Cardiac septum (tissue), 1 donor: ENCODE results near the gene CORO2A. TPM values are rescaled to one million over a fixed set of nuclear protein-coding genes. Genes with fewer than 3 reads are reported as not detected.
"Not testable (repeated sequence)": the region's sequence is repeated elsewhere in the genome, so short reads cannot be mapped to it uniquely, and the experiment has no call there.

Experiments
- DNase-seq: peaks from one replicate; pipeline ENCODE4 v3.0.0-alpha.2; 2020; ENCODE audit warnings: low spot score
- intact Hi-C: fragments of 100-400 bp; cut with DNase I; formaldehyde crosslinking; loops from one replicate; pipeline ENCODE4 v1.14.0; 2022
- total RNA-seq: library from RNA; stranded (reverse); fragmentation: NEBNext Ultra II Directional; extraction: Animal tissue kit (Norgen Biotek cat#: 25700); gene quantifications from one replicate; pipeline ENCODE4 v1.2.1, GENCODE V29; 2021
- donor health status: DM: no; HTN: no; CAD: no.

CORO2A gene
- total RNA-seq, 1 donor from 2014 or later: 0.19 TPM

DNA sequence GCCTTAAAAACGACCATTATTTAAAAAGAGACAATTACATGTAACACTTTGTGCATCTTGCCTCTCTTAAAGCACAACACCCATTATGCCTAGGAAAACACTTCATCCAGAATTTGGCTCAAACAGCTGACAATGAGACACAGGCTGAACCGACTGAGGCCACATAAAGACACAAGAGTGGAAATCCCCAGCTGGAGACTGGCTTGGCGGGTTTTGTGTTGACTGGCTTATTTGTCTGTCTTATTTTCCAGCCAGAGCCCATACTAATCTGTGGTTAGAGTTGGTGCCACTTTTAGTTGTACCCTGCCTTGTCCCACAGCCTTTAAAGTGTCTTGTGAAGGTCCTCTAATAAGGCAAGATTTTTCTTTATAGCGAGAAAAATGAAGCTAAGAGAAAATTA is 94.6 kb downstream of the CORO2A start:
- DNase-seq: no peak
- intact Hi-C loops: no loop called here

DNA sequence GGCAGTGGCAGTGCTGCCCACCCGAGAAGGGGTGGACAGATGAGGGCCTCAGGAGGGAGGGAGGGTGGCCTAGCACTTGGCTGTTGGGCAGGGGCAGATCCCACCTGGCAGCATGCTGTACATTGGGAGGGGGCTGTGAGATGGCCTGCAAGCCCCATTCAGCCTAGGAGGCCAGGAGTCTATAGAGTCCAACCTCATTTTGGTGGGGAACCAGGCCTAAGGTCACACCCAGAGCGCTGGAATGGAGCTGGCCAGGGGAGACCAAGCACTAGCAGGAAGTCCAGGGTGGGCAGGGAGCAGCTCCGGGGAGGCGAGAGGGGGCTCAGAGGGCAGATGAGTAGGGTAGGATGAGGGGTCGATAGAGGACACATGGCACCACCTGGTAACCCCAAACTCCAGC is 96.3 kb downstream of the CORO2A start:
- intact Hi-C loops: no loop called here
- DNase-seq: no peak

DNA sequence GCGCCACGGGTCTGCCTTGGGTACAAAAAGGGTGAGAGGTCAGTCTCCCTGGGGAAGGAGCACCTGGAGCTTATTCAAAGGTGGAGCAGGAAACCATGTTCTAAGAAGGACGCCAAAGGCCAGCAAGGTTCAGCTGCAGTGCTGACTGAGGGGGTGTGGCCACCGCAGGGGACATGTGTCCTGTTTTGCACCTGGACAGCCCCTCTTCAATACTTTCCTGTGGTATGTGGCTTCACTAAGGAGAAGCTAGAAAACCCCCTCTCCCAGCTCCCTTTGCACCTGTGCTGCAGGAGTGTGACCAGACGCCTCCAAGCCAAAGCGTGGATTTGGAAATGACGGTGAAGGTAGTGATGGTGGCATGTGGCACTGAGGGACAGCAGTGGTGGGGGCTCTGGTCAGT is 97.0 kb downstream of the CORO2A start:
- intact Hi-C loops: no loop called here
- no peak for DNase-seq

DNA sequence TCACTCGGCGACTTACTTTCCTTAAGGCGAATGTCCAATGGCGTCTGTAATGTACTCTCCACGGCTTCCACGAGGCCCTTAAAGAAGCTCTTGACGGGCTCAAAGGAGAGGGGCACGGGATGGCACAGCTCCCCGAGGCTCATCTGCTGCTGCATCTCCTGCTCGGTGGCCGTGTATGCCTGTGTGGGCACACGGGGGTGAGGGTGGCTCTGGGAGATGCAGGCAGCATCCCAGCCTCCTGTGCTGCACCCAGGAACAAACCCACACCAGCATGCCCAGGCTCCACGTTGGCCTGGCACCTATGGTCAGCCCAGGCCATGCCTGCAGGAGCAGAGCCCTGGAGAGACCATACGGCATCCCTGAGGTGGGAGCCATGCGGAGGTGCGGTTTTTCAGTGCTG is 97.6 kb downstream of the CORO2A start:
- no peak for DNase-seq
- intact Hi-C loops: no loop called here

DNA sequence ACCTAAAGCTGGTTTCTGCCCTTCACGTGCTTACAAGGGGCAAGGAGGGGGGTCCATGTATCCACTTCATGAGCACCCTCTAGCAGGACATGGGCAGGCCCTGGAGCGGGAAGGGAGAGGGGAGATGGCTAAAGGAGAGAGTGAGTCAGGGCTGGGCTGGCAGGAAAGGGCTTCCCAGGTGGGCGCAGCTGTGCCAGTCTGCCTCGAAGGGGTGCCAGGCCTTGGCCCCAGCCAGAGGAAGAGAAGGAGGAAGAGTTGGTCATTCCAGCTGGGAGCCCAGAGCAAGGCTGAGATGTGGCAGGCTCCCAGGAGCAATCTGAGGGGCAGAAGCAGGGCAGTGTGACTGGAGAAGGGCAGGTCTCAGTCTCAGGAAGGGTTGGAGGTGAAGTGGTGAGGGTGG is 98.1 kb downstream of the CORO2A start:
- DNase-seq: no peak
- intact Hi-C loops: no loop called here

DNA sequence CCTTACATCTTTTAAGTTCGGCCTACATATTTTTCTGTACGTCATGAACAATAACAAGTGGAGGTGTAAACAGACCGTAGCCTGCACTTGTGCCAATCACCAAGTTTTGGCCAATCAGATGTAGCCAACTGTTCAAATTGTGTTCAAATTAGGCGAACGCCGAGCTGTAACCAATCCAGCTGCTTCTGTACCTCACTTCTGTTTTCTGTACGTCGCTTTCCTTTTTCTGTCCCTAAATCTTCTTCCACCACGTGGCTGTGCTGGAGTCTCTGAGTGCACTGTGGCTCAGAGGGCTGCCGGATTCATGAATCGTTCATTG is 99.9 kb downstream of the CORO2A start:
- no peak for DNase-seq
- intact Hi-C loops: no loop called here

DNA sequence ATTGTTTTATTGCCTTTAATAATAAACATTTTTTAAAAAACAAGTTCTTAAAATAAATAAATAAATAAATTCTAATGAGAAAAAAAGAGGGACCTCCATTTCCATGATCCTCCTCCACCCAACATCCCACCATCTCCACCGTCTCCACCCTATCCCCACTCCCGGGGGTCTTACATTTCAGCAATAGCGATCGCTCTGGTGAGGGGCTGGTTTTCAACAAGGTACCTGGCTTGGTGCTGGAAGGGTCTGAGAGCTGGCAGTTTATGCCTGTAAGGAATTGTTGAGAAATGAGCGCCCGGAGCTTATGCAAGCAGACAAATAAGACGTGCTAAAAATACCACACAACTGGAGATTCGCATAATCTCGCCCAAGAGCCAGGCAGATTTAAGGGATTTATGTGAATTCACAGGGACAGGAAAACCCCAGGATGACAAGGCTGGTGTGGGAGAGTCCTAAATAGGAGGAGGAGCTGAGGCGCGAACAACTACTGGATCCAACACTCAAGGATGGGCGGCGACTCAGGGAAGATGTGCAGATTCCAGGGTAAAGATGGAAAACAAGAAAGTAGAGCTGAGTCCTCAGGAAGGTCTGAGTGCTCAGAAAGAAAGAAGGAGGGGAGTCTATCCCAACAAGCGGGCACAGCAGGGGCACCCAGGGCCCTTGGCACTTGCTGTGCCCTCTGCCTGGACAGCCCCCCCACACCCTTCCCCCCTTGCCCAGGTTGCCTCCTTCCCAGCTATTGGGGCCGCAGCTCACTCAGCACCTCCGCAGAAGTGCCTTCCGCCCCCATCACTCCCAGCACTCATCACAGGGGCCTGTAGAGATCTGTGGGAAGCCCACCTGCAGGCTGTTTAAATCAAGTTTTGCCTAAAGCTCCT is 100.5 kb downstream of the CORO2A start:
- intact Hi-C loops: no loop called here
- DNase-seq: no peak

DNA sequence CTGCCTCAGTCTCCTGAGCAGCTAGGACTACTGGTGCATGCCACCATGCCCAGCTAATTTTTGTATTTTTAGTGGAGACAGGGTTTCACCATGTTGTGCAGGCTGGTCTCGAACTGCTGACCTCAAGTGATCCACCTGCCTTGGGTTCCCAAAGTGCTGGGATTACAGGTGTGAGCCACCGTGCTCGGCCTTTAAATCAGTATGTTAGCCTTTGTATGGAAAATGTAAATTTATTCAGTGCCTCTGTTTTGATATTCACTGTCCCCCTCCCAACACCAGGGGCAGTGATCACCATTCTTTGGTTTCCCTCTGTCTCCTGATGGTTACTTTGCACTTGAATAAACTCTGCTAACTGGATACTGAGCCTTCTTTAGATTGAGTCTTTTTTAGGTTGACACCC is 101.8 kb downstream of the CORO2A start:
- DNase-seq, intact Hi-C loops: not testable (repeated sequence)

DNA sequence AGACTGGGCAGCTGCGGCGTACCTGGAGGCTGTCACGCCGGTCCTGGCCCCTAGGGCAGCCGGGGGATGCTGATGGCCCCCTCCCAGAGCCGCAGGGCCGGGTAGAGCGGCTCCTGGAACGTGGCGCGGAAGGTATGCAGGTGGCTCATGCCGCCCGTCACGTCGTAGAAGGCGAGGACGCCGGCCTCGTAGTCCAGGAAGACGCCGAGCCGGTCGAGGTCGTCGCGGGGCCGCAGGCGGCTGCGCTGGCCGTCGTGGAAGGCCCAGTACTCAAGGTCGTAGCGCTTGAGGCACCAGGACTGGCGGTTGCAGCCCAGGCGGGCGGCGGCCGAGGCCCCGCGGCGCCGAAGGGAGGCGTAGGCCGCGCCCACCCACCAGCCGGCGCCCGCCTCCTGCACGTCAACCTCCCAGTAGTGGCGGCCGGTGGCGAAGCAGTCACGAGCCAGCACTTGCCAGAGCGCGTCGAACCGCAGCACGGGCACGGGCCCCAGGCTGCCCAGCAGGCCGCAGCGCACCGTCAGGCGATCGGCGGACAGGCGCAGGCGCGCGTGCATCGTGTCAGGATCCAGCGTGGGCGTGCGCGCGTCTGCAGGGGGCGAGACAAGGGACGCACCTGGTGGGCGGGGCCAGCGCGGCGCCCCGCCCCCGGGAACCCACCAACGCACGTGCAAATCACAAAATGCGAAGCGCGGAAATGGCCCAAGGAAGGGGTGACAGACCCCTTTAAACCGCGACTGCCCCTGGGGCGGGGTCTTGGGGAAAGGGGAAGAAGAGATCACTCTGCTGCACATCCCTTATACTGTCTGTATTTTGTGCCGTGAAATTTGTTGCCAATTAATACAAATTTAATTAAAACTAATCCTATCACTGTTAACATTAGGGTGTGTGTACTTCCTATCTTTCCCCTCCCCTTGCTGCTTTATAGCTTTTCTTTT is 104.8 kb downstream of the CORO2A start:
- DNase-seq: no peak
- intact Hi-C loops: no loop called here

DNA sequence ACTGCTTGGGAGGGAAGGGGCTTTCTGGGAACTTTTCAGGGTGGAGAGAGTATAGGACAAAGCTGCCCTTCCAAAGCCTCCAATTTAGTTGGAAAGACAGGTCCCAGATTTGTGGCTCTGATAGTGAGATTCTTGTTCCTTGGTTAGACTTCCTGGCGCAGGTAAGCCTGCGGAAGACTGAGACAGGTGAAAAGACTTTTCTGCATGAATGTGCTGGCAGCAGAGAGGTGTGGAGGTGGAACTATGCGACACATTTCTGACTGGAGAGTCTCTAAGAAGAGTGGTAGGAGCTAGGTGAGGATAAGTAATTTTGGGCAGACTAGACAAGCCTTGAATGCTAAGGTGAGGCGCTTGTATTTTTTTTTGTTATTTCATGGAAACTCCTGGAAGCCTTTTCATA is 106.0 kb downstream of the CORO2A start:
- intact Hi-C loops: no loop called here

DNA sequence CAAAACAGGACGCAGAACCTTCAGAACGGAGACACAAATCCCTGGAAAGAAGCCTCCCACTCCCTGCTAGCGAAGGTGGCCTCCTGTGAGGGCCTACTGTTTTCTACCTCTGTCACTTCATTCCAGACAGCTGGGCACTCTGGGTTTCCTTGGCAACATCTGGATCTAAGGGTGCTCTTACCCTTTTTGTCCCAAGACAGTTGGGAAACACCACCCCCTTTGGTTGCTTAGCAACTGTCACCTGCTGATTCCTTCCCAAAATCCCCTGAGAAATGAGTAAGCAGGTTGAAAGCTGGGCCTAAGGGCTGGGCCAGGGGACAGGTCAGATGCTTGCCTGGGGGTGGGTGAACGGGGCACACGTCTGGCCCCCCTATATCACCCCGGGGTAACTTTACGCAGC is 106.5 kb downstream of the CORO2A start:
- intact Hi-C loops: no loop called here
- DNase-seq: no peak

More for the DNA sequence above, 106.0 kb downstream of the CORO2A start:
- DNase-seq: no peak

DNA sequence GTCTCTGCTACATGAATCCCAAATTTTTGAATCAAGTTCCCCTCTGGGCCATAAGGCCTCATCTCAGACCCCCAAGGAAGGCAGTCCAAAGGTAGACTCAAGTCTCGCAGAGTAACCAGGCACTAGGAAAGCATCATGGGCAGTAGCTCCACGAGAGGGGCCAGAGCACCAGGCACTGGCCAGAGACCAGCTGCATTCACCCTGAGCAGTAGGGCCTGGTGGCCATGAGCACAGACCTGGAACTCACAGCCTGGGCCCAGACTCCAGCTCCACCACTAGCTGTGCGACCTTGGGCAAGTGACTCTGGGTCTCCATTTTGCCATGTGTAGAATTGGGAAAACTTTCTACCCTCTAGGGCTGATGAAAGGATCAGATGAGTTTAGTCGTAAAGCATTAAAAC is 107.4 kb downstream of the CORO2A start:
- DNase-seq: no peak
- intact Hi-C loops: no loop called here

DNA sequence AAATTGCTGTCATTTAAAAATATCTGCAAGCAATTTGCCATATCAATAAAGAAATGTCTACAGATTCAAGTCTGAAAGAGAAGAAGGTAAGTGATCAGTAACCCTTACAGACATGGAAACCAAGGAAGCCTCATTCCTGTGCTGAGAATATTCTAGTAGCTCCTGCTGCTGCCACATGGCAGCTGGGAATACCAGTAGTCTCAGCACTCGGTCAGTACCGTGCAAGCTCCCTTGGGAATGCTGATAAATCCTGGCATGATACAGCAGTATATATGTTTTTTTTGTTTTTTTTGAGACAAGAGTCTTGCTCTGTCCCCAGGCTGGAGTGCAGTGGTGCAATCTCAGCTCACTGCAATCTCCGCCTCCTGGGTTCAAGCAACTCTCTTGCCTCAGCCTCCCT is 108.0 kb downstream of the CORO2A start:
- intact Hi-C loops: no loop called here
- DNase-seq: no peak

DNA sequence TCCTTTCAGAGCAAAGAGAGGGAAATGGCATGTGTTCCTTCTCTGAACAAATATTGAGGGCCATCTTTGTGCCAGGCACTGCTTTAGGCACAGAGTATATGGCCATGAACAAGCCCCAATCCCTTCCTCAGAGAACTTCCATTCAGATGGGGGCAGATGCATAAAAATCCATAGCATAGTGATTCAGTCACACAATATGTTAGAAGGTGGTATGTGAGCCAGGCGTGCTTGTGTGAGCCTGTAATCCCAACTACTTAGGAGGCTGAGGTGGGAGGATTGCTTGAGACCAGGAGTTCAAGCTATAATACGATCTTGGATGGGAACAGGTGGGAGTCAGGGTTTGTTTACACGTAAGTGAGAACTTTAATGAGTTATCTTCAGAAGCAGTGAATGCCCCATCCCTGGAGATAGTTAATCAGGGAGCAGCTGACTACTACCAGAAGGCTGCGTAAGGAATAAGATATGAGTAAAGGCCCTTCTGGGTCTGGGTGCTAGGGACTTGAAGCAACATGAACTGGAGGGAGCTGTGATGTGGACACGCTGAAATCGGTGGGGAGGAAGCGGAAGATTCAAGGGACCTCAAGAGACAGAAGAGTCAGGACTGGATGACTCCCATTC is 108.8 kb downstream of the CORO2A start:
- DNase-seq: no peak
- intact Hi-C loops: no loop called here

DNA sequence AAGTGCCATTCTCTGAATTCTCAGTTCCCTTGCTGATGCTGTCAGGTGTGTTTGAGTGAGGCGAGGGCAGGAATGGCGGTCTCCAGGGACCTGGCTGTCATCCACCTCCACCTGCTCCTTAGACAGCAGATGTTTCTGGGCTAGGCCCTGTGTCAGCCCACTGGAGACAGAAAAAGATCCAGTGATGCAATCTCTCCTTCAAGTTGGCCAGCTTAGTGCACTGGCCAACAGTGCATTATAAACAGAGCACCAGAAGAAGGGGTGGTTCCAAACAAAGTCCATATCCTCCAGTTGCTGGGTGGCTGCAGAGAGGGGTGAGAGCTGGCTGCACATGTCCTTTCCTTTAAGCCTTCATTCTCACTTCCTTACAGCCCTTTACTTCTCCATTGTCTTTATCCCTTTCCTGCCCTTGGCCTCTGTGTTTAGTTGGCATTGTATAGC is 109.4 kb downstream of the CORO2A start:
- intact Hi-C loops: no loop called here

DNA sequence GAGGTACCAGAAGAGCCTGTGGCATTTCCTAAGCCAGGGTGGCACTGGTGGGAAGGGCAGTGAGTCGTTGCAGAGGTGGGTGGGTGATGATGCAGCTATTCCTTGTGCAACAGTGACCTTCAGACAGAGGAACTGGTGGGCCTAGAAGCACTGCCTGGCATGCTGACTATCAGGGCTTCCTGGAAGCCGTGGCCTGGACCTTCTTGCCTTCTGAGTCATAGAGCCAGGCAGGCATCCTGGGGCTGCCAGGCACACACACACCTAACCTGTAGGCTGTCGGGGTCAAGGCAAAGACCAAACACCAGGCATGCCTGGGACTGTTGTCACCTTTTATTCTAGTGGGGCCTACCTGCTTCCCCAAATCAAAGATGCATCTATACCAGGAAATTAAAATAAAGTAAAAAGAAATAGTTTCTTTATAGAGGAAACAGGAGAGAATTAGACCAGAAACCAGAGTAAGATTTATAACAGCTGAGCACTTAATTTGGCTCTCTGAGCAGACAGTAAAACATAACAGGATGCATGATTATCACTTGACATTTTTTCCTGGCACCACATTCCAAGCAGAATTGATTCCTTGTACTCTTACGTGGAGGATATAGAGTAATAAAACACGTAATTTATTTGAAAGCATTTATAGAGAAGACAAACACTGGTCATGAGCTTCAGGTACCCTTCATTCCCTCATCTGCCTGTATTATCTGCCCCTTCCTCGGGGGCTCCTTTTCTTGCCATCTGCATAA is 110.8 kb downstream of the CORO2A start:
- intact Hi-C loops: no loop called here
- no peak for DNase-seq

More for the DNA sequence above, 109.4 kb downstream of the CORO2A start:
- no peak for DNase-seq

DNA sequence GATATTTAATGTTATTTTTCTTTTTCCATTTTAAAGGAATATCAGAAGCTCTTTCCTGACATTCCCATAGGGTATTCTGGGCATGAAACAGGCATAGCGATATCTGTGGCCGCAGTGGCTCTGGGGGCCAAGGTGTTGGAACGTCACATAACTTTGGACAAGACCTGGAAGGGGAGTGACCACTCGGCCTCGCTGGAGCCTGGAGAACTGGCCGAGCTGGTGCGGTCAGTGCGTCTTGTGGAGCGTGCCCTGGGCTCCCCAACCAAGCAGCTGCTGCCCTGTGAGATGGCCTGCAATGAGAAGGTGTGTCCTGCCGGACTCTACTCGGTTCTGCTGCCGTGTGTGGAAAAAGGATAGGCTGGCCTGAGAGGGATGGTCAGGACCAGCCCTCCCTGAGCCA is 111.7 kb downstream of the CORO2A start:
- DNase-seq: no peak
- intact Hi-C loops: no loop called here

DNA sequence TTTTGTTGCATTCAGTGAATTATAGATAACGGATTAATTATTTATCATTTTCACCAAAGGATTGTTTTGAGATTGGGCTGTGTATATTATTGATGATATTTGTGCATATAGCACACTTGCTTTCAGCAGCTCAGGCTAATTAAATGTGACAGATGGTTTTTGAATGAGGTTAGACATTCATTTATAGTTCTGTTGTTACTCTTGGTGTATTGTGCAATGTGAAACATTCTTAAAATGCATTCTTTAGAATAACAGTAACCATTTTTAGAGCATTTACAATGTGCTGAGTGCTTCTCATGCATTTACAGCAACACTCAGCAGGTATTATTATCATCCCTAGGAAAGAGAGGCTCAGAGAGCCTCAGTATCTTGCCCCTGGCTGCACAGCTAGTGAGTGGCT is 112.1 kb downstream of the CORO2A start:
- intact Hi-C loops: no loop called here
- DNase-seq: no peak

DNA sequence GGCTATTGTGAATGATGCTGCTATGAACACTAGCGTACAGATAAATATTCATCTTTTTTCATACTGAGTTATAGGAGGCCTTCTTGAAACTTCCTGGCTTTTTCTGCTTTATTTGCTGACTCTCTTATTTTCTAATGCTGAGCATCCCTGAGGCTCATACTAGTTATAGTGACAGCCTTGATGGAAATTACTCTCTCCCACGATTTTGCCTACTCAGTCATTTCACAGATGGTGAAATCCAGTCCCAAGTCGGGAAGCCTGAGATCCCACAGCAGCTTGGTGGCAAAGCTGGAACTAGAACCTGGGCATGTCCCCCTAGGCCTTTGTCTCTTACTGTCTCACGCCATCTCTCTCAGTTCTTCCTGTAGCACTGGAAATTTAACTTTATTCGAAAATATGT is 113.5 kb downstream of the CORO2A start:
- DNase-seq: no peak
- intact Hi-C loops: no loop called here

DNA sequence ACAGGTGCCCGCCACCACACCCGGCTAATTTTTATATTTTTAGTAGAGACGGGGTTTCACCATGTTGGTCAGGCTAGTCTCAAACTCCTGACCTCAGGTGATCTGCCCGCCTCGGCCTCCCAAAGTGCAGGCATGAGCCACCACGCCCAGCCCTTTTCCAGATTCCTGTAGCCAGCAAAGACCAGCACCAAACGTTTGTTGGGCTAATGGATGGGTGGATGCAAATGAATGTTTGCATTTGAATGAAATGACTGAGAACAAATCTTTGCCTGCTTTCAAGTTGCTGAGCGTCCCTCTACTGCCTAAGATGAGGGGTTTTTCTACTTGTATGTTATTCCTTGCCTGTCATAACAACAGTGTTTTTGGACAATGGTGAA is 115.9 kb downstream of the CORO2A start:
- intact Hi-C loops, DNase-seq: not testable (repeated sequence)
